Measurements from ENCODE around the gene LGI4.

GRCh38 chr19:35132254-35132653 is 2.6 kb downstream of the LGI4 start:
- TF ChIP-seq CTCF (IDR thresholded peaks at IDR 0.05; ENCODE audit: low read depth, low read length, missing input control), result no peak
- TF ChIP-seq NR2F2 (IDR thresholded peaks at IDR 0.05), result no peak
- no peak for TF ChIP-seq FOXA2 (IDR thresholded peaks at IDR 0.05)
- no peak for TF ChIP-seq RAD21 (IDR thresholded peaks at IDR 0.05)
- TF ChIP-seq HNF4G (IDR thresholded peaks at IDR 0.05), result no peak
- TF ChIP-seq FOXA1 (IDR thresholded peaks at IDR 0.05), result no peak
